Brain microvascular endothelial cell (primary cell): Measurements from ENCODE around the gene SPOCK2.
"Not testable (repeated sequence)": the region's sequence is repeated elsewhere in the genome, so short reads cannot be mapped to it uniquely, and the experiment has no call there.

Source experiments
- DNase-seq: peaks from one replicate; pipeline ENCODE4 v3.0.0-alpha.2; 2020
- H3K27ac ChIP-seq: fragments of 250-450 bp; sonication (Bioruptor Pico); 2 replicates; pipeline ENCODE4 v1.5.1; 2020; ENCODE audit warnings: mild to moderate bottlenecking, moderate library complexity
- H3K27me3 ChIP-seq: fragments of 250-450 bp; sonication (Bioruptor Pico); replicated peaks from 2 replicates; pipeline ENCODE4 v1.5.1; 2020; ENCODE audit warnings: mild to moderate bottlenecking
- H3K36me3 ChIP-seq: fragments of 250-450 bp; sonication (Bioruptor Pico); replicated peaks from 2 replicates; pipeline ENCODE4 v1.5.1; 2020; ENCODE audit warnings: mild to moderate bottlenecking
- H3K4me3 ChIP-seq: 2 replicates; pipeline ENCODE4 v1.5.1; 2011; ENCODE audit warnings: low read depth, mild to moderate bottlenecking, control low read depth, low read length, moderate library complexity
- CTCF ChIP-seq: IDR thresholded peaks from 2 replicates; pipeline ENCODE4 v1.5.1; 2011; ENCODE audit warnings: low read depth, mild to moderate bottlenecking, moderate library complexity, low read length, control low read depth, inconsistent platforms; ENCODE audit errors: missing control alignments
- in situ Hi-C: cut with HindIII; loops from 2 replicates; pipeline ENCODE4 v1.10.0; 2017; ENCODE audit warnings: low sequenced_read_pairs, low pct_ligation_motif_present

The SPOCK2 gene

GRCh38 chr10:72037811-72038210 is 50.5 kb downstream of the SPOCK2 start:
- Histone ChIP-seq H3K36me3 (no peaks in the 10 kb centered on the region), H3K27me3 (peaks cover 2% of the 10 kb centered on the region), H3K27ac (no peak overlapping the region), H3K4me3 (no peak overlapping the region)
- TF ChIP-seq CTCF, result no peak
- DNase-seq, result no peak
- in situ Hi-C loops, result no loop called here

- TF ChIP-seq CTCF, result no peak
- in situ Hi-C loops, result no loop called here
- H3K4me3 ChIP-seq, result no peak overlapping the region
- H3K27me3 ChIP-seq, result peaks cover 2% of the 10 kb centered on the region
- H3K36me3 ChIP-seq, result no peaks in the 10 kb centered on the region
- no peak for DNase-seq
- no peak overlapping the region for H3K27ac ChIP-seq
These were observed 51.1 kb downstream of the SPOCK2 start for GRCh38 chr10:72037266-72037665.

- in situ Hi-C loops, result no loop called here
- no peak for TF ChIP-seq CTCF
- Histone ChIP-seq H3K4me3 (no peak overlapping the region), H3K36me3 (no peaks in the 10 kb centered on the region), H3K27ac (no peak overlapping the region), H3K27me3 (peaks cover 3% of the 10 kb centered on the region)
- no peak for DNase-seq
These were observed 53.0 kb downstream of the SPOCK2 start for GRCh38 chr10:72035252-72035887.

GRCh38 chr10:72034761-72035160 is 53.6 kb downstream of the SPOCK2 start:
- Histone ChIP-seq H3K27me3 (peaks cover 3% of the 10 kb centered on the region), H3K4me3 (no peak overlapping the region), H3K36me3 (no peaks in the 10 kb centered on the region), H3K27ac (no peak overlapping the region)
- in situ Hi-C loops, result no loop called here
- DNase-seq, result no peak
- no peak for TF ChIP-seq CTCF

- H3K27ac ChIP-seq, result no peak overlapping the region
- no peak for TF ChIP-seq CTCF
- H3K4me3 ChIP-seq, result no peak overlapping the region
- H3K27me3 ChIP-seq, result peaks cover 3% of the 10 kb centered on the region
- no peak for DNase-seq
- in situ Hi-C loops, result no loop called here
- H3K36me3 ChIP-seq, result no peaks in the 10 kb centered on the region
These were observed 54.3 kb downstream of the SPOCK2 start for GRCh38 chr10:72034040-72034499.

- H3K27ac ChIP-seq, H3K36me3 ChIP-seq, H3K4me3 ChIP-seq, DNase-seq, in situ Hi-C loops, H3K27me3 ChIP-seq: not testable (repeated sequence)
These were observed 55.8 kb downstream of the SPOCK2 start for GRCh38 chr10:72032409-72033162.
